LNCAP (cell line): ENCODE data around the gene SCGB3A2.

Experiments used
- TF ChIP-seq, protein P1 (sequence below): fragments of 450-650 bp; IDR thresholded peaks from 2 replicates; pipeline ENCODE4 v1.5.1; 2017; ENCODE audit warnings: mild to moderate bottlenecking

SCGB3A2 gene

DNA sequence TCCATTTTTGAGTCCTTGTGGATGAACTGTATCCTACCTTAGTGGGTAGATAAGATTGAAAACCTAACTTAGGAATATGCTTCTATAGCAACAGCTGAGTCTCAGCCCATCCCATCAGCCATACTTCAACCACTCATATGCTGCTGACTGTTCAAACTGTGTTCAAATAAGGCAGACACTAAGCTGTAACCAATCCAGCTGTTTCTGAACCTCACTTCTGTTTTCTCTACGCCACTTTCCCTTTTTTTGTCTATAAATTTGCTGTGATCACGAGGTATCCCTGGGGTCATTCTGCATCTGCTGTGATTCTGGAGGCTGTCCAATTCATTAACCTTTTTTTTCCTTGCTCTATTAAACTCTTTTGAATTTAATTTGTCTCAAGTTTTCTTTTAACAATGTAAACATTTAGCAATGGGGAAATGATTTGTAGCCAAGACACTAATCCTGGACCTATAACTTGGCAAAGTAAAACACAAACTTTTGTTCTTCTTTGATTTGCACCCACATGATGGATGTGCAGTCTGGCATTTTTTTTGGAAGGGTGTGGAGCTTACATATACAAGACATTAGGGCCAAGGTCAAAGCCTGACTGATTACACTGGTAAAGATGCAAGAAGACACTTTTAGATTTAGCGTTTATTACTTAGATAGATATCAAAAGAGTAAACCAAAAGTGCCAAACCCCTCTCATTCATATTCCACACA is 14.9 kb upstream of the SCGB3A2 start:
- TF ChIP-seq, protein P1, sequence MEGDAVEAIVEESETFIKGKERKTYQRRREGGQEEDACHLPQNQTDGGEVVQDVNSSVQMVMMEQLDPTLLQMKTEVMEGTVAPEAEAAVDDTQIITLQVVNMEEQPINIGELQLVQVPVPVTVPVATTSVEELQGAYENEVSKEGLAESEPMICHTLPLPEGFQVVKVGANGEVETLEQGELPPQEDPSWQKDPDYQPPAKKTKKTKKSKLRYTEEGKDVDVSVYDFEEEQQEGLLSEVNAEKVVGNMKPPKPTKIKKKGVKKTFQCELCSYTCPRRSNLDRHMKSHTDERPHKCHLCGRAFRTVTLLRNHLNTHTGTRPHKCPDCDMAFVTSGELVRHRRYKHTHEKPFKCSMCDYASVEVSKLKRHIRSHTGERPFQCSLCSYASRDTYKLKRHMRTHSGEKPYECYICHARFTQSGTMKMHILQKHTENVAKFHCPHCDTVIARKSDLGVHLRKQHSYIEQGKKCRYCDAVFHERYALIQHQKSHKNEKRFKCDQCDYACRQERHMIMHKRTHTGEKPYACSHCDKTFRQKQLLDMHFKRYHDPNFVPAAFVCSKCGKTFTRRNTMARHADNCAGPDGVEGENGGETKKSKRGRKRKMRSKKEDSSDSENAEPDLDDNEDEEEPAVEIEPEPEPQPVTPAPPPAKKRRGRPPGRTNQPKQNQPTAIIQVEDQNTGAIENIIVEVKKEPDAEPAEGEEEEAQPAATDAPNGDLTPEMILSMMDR, result no peak

DNA sequence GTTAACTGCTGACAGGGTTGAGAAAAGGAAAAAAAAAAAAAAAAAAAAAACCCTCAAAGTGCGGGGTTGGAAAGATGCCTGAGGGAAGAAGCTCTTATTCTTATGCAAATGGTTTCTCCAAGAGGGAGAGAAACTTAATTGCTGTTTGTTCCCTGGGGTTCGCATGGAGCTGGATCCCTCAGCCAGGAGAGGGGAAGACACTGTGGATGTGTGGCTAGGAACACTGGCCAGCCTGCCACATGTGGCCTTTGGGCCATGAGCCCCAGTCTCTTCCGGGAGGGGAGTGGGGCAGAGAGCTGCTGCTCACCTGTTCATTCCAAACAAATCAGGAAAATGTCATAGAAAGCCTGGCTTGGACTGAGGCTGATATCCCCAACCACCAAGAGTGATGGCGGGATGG is 9.4 kb upstream of the SCGB3A2 start:
- TF ChIP-seq, protein P1, result no peak

DNA sequence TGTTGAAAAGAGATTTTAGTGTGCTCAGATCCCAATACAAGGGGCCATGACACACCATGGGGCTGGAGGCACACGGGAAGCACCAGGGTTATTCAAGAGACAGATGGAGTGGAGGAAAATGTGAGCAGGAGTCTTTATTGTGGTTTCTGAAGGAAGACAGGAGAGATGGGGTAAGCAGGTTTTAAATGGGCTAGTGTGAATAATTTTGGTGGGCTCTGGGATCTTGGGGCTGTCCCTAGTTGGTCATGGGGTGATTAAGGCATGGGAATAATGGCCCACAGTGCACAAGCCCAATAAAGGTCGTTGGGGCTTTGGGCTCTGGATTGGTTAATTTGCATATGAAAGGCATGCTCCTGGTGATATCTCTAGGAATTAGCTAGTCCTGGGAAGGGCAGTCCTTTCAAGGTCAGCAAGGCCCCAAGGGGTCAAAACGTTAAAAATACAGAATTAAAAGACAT is 3.6 kb upstream of the SCGB3A2 start:
- TF ChIP-seq, protein P1, result no peak

DNA sequence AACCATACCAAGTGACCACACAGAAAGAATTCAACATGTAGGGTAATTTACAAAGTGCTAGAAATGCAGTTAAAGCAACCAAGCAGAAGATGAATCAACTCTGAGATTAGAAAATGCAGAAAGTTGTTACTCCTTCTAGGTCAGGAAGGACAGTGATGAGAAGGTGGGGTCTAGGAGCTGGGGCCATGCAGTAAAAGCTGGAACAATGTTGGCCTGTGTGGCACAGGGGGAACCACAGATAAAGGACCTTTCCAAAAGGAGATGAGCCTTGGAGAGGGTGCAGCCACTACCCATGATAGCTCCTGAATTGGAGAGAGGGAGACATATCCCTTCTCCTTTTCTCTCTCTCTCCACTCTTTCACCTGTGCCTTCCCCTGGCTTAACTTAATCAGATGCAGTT is 2.4 kb upstream of the SCGB3A2 start:
- TF ChIP-seq, protein P1, result no peak

DNA sequence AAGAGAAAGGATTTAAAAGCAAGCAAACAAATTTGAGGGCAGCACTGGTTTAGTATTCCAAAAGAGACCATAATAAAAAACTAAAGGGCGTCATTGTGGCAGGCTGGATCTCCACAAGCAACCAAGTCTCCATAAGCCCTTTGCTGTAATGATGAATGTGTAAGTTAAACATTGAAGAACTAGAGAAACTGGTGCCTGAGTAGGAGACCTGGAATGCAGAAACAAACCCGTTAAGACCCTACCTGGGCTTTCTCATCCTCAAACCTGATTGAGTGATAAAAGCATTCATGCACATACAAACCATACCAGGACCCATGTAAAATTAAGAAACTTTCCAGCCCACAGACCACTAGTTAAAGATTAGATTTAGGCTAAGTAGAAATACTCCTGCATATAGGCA is 1.9 kb upstream of the SCGB3A2 start:
- TF ChIP-seq, protein P1, result no peak

DNA sequence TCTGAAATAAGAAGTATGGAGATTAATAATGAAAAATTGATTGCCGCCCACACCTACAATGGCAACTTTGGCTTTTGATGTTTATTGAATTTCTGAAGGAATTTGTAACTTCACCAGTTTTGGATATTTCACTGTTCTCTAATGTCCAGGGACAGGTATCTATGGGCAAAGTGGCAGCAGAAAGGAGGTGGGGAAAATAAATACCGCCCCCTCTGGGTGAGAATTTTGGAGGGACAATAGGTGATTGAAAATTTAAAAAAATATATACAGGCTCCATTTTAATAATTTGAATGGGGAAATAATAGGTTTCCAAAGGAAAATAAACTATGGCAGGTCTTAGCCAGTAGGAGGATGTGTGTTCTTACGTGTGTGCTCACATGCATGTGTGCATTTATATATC is 1.3 kb downstream of the SCGB3A2 start:
- TF ChIP-seq, protein P1, result no peak

DNA sequence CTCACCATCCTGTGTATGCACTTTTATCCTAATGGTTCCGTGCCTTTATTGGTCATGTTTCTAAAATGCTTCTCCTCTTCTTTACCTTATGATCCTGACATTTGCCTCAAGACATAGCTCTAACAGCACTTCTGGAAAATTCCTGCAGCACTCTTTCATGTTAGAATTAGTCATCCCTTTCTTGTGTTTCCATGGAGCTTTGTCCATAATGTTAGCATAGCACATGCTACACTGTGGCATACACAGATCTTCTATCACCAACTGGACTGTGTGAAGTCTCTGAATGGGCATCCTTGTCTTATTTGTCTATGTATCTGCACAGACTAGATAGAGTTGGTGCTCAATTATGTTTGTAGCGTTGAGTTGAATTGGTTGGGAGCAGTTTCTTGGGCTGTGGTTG is 2.0 kb downstream of the SCGB3A2 start:
- TF ChIP-seq, protein P1, result no peak
